Mucosa of stomach (tissue), 1 donor: Measurements from ENCODE around the gene MRPL38.
A peak's percentile ranks its signal among the peaks of the same experiment; 100 is the strongest.
"Not testable (repeated sequence)": the region's sequence is repeated elsewhere in the genome, so short reads cannot be mapped to it uniquely, and the experiment has no call there.

Experiments used
- H3K27me3 ChIP-seq: one replicate; pipeline ENCODE4 v1.7.0; 2013; ENCODE audit warnings: mild to moderate bottlenecking, low read length; ENCODE audit not compliant: control insufficient read depth, insufficient read depth
- H3K36me3 ChIP-seq: one replicate; pipeline ENCODE4 v1.7.0; 2013; ENCODE audit warnings: low read length; ENCODE audit not compliant: control insufficient read depth, insufficient read depth
- H3K4me1 ChIP-seq: one replicate; pipeline ENCODE4 v1.7.0; 2013; ENCODE audit warnings: mild to moderate bottlenecking, low read length; ENCODE audit not compliant: control insufficient read depth, insufficient read depth
- H3K4me3 ChIP-seq: one replicate; pipeline ENCODE4 v1.7.0; 2013; ENCODE audit warnings: low read length
- H3K9ac ChIP-seq: one replicate; pipeline ENCODE4 v1.7.0; 2013; ENCODE audit warnings: mild to moderate bottlenecking, low read length, moderate library complexity
- H3K9me3 ChIP-seq: one replicate; pipeline ENCODE4 v1.7.0; 2013; ENCODE audit warnings: mild to moderate bottlenecking, low read length, moderate library complexity; ENCODE audit not compliant: control insufficient read depth
- donor health status: Pancreatic carcinoma.

MRPL38 gene

GRCh38 chr17:75876938-75877751 lies 27.5 kb downstream of the MRPL38 start:
- H3K4me1 ChIP-seq: peaks cover 68% of the 10 kb centered on the region
- no peaks in the 10 kb centered on the region for H3K36me3 ChIP-seq
- peak overlapping the region; percentile 94 for H3K4me3 ChIP-seq
- no peaks in the 10 kb centered on the region for H3K27me3 ChIP-seq
- H3K9me3 ChIP-seq: no peaks in the 10 kb centered on the region
- peak overlapping the region; percentile 87 for H3K9ac ChIP-seq

DNA sequence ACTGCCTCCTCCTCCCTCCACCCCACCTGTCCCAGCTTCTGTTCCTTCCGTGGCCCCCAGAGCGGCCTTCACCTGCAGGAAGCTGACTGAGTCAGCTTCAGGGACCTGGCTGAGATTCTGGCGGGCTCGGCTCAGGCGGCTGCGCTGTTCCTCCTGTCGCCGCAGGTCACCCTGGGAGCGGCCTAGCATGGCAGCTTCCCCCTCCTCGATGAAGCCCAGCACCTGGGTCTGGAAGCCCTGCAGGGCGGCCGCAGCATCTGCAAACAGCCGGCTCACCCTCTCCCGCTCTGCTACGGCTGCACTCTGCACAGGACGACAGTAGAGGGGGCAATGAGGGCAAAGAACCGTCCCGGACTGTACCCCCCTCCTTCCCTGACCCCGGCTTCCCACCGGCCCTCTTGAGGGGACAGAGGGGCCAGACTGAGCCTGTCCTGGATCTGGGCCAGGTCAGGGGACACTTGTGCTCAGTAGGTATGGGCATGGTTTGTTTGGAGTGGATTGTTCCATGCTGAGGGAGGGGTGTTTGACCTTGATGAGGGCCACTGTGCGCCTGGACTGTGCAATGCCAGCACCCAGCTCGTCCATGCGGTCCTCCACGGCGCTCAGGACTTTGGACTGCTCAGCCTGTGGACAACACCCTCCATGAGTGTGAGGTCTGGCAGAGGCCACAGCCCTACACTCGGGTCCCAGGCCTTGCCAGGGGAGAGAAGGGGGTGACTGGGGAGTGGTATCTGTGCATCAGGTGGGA lies 28.3 kb downstream of the MRPL38 start:
- H3K4me1 ChIP-seq: peaks cover 61% of the 10 kb centered on the region
- H3K27me3 ChIP-seq: no peaks in the 10 kb centered on the region
- peak overlapping the region; percentile 87 for H3K9ac ChIP-seq

GRCh38 chr17:75875940-75876189 lies 28.8 kb downstream of the MRPL38 start:
- Histone ChIP-seq H3K9me3 (no peaks in the 10 kb centered on the region), H3K9ac (peak overlapping the region; percentile 87), H3K4me3 (peak overlapping the region; percentile 94), H3K36me3 (no peaks in the 10 kb centered on the region), H3K27me3 (no peaks in the 10 kb centered on the region), H3K4me1 (peaks cover 60% of the 10 kb centered on the region)

More for the DNA sequence above, 28.3 kb downstream of the MRPL38 start:
- Histone ChIP-seq H3K9me3 (no peaks in the 10 kb centered on the region), H3K4me3 (peak overlapping the region; percentile 94), H3K36me3 (no peaks in the 10 kb centered on the region)

DNA sequence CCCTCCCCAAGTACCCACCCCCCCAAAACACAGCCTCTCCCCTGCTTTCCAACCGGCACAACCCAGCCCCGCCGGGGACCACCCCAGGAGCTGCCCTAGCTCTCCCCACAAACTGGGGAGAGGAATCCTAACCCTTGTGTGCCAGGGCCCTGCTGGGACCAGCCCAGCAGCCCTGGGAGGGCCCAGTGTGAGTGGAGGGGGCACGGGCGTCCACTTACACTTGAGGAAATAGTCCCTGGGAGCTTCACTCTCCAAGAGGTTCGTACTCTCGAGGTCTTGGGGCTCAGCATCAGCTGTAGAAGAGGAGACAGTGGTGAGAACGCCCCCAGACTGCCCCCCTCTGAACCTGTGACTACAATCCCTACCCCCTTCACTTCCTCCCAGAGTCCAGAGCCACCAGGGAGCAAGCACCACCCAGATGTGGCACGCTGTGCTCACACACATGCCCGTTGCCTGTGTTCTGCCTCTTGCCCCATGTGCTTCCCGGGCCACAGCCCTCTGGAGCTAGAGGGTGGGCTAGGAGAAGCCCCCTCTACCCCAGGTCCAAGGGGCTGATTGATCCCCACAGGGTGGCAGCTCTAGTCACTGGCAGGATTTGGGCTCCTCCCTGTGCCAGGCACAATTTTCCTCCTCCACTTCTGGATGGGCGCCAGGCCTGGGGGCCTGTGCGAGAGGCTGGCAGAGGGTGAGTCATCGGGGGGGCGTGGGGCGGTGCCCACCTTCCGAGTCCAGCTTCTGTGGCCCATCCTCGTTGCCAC lies 29.3 kb downstream of the MRPL38 start:
- Histone ChIP-seq H3K27me3 (no peaks in the 10 kb centered on the region), H3K36me3 (no peaks in the 10 kb centered on the region), H3K9ac (peak overlapping the region; percentile 87), H3K4me1 (peaks cover 60% of the 10 kb centered on the region), H3K9me3 (no peaks in the 10 kb centered on the region), H3K4me3 (peak overlapping the region; percentile 94)

- Histone ChIP-seq H3K9me3 (no peaks in the 10 kb centered on the region), H3K36me3 (no peaks in the 10 kb centered on the region), H3K9ac (peak overlapping the region; percentile 87), H3K27me3 (no peaks in the 10 kb centered on the region), H3K4me1 (peaks cover 66% of the 10 kb centered on the region), H3K4me3 (no peak overlapping the region)
Measured at GRCh38 chr17:75874323-75875181, 30.1 kb downstream of the MRPL38 start.

- Histone ChIP-seq H3K4me3 (no peak overlapping the region), H3K4me1 (peaks cover 70% of the 10 kb centered on the region), H3K9ac (peak overlapping the region; percentile 66), H3K36me3 (no peaks in the 10 kb centered on the region), H3K9me3 (no peaks in the 10 kb centered on the region), H3K27me3 (no peaks in the 10 kb centered on the region)
Measured at GRCh38 chr17:75873587-75874322, 30.9 kb downstream of the MRPL38 start.

DNA sequence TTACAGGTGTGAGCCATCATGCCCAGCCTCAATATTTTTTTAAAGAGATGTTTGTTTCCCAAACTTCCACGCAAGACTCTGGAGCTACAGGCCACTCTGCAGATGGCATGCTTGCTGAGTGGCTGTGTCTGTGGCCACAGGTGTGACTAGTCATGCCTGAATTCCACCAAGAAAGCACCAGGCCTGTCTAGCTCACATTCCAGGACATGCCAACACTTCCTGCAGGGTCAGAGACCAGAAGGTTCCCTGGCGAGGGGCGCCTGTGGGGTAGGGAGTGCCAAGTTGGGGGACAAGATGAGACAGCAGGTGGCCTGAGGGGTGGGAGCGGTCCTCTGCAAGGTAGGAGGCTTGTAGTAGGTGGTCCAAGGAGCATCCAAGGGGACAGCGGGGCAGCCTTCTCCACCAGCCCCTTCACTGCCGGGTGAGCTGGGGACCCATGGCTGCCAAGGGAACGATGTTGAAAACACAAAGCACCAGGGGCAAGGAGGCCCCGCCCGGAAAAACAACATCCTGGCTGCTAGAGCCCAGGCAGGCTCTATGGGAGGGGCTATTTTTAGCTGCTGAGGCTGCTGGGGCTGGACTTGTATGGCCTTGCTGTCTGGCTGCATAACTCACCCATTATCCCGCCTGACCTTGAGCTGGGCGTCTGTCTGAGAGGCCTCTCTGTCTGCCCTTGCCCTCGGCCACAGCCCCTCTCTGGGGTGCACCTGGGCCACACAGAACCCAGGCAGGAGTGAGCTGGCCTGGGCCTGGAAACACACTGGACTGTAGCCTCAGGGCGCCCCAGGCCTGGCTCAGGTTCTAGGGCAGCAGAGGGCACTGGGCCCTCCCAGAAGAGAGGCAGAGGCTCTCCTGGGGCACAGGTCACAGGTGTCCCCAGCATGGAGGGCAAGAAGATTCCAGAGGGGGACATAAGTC lies 32.0 kb downstream of the MRPL38 start:
- H3K4me1 ChIP-seq: peaks cover 68% of the 10 kb centered on the region

DNA sequence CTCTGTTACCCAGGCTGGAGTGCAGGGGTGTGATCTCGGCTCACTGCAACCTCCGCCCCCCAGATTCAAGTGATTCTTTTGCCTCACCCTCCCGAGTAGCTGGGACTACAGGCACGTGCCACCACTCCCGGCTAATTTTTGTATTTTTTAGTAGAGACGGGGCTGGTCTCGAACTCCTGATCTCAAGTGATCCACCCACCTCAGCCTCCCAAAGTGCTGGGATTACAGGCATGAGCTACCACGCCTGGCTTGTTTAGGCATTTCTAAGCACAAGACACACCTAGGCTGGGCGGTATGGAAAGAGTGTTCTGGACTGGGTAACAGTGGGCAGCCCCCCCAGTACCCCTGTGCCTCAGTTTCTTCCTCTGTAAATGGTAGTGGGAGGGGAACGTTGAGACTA lies 34.5 kb downstream of the MRPL38 start:
- not testable (repeated sequence) for H3K27me3 ChIP-seq, H3K9ac ChIP-seq, H3K4me3 ChIP-seq, H3K36me3 ChIP-seq, H3K9me3 ChIP-seq
- peaks cover 44% of the 10 kb centered on the region for H3K4me1 ChIP-seq

More for the DNA sequence above, 32.0 kb downstream of the MRPL38 start:
- H3K9me3 ChIP-seq: no peaks in the 10 kb centered on the region
- no peaks in the 10 kb centered on the region for H3K27me3 ChIP-seq
- no peaks in the 10 kb centered on the region for H3K36me3 ChIP-seq
- H3K9ac ChIP-seq: peak overlapping the region; percentile 66
- H3K4me3 ChIP-seq: no peak overlapping the region

DNA sequence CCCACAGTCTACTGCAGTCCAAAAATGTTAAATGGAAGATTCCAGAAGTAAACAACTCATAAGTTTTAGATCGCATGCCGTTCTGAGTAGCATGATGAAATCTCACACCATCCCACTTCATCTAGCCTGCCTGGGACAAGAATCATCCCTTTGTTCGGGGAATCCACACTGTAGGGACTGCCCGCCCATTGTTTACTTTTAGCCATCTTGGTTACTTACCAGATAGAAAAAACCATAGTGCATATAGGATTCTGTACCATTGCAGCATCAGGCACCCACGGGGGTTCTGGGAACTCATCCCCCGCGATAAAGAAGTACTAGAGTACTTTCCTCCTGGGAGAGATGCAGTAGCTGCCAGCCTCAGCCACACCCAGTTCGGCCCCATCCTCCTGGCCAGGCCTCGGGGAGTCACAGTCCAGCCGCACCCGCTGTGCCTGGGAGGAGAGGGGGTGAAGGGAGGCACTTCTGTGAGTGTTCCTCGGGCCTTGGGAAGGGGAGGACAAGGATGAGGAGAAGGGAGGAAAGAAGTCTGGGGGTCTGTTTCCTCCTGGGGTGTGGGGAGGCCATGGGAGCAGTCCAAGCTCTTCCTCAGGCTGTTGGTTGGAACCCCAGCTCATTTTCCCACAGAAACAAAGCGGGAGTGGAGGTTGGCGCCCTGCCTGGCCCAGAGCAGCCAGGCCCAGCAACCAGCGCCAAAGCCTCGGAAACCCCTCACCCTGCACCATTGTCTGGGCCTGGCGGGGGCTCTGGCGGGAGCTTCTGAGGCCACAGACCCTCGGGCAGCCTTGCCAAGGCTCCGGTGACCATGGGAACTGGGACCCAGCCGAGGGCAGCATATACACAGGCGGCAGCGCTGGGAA lies 35.2 kb downstream of the MRPL38 start:
- Histone ChIP-seq H3K4me1 (peaks cover 37% of the 10 kb centered on the region), H3K36me3 (no peaks in the 10 kb centered on the region), H3K9ac (no peak overlapping the region), H3K9me3 (no peaks in the 10 kb centered on the region), H3K4me3 (no peak overlapping the region), H3K27me3 (no peaks in the 10 kb centered on the region)
